Upper lobe of left lung (tissue), 4 donors: ENCODE measurements around the gene SERPINI2.

ENCODE experiments used
- POLR2A ChIP-seq, 4 donors: fragments of 450-650 bp; IDR thresholded peaks; one replicate each; pipeline ENCODE4 v1.5.1; 2016 to 2017; ENCODE audit warnings: antibody characterized with exemption in 4 of 4, mild to moderate bottlenecking in 2 of 4
- POLR2AphosphoS5 ChIP-seq, 2 donors: sonication (generic); formaldehyde crosslinking; IDR thresholded peaks; one replicate each; pipeline ENCODE4 v1.5.1; 2017; ENCODE audit warnings: antibody characterized with exemption in 2 of 2
- TF ChIP-seq, protein P1 (sequence below), 6 experiments: fragments of 450-650 bp in 4 of 6; fragments of 200-600 bp in 2 of 6; sonication (generic) in 2 of 6; IDR thresholded peaks; one replicate each; pipeline ENCODE4 v1.5.1; 2016 to 2019; ENCODE audit warnings: antibody characterized with exemption in 6 of 6

GRCh38 chr3:167469381-167469780, 4.5 kb downstream of the SERPINI2 start:
- TF ChIP-seq, protein P1, sequence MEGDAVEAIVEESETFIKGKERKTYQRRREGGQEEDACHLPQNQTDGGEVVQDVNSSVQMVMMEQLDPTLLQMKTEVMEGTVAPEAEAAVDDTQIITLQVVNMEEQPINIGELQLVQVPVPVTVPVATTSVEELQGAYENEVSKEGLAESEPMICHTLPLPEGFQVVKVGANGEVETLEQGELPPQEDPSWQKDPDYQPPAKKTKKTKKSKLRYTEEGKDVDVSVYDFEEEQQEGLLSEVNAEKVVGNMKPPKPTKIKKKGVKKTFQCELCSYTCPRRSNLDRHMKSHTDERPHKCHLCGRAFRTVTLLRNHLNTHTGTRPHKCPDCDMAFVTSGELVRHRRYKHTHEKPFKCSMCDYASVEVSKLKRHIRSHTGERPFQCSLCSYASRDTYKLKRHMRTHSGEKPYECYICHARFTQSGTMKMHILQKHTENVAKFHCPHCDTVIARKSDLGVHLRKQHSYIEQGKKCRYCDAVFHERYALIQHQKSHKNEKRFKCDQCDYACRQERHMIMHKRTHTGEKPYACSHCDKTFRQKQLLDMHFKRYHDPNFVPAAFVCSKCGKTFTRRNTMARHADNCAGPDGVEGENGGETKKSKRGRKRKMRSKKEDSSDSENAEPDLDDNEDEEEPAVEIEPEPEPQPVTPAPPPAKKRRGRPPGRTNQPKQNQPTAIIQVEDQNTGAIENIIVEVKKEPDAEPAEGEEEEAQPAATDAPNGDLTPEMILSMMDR (IDR thresholded peaks at IDR 0.05): no peak
- no peak for TF ChIP-seq POLR2AphosphoS5 (IDR thresholded peaks at IDR 0.05)
- no peak for TF ChIP-seq POLR2A (IDR thresholded peaks at IDR 0.05)
